Measurements from ENCODE around the gene ASH1L.
"Not testable (repeated sequence)": the region's sequence is repeated elsewhere in the genome, so short reads cannot be mapped to it uniquely, and the experiment has no call there.

The ASH1L gene

DNA sequence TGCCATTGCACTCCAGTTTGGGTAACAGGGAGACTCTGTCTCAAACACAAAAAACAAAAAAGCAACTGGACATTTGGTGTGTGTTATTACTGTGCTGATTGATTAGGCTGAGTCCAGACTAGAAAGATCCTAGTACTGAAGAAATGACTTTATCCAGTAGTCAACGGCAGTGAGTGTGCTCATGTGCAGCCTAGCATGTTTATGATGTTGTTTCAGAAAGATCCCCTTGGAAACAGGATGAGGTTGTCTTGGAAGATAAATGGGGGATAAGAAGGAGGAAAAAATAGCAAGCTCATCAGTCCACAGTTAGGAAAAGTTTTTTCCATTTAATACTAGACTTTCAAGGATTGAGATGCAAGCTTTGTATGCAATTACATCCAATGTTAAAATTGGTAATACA, 227.6 kb downstream of the ASH1L start:
- no peak overlapping the region for H3K4me3 ChIP-seq (ENCODE audit: low read depth, low read length)
- TF ChIP-seq, protein P1, sequence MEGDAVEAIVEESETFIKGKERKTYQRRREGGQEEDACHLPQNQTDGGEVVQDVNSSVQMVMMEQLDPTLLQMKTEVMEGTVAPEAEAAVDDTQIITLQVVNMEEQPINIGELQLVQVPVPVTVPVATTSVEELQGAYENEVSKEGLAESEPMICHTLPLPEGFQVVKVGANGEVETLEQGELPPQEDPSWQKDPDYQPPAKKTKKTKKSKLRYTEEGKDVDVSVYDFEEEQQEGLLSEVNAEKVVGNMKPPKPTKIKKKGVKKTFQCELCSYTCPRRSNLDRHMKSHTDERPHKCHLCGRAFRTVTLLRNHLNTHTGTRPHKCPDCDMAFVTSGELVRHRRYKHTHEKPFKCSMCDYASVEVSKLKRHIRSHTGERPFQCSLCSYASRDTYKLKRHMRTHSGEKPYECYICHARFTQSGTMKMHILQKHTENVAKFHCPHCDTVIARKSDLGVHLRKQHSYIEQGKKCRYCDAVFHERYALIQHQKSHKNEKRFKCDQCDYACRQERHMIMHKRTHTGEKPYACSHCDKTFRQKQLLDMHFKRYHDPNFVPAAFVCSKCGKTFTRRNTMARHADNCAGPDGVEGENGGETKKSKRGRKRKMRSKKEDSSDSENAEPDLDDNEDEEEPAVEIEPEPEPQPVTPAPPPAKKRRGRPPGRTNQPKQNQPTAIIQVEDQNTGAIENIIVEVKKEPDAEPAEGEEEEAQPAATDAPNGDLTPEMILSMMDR (IDR thresholded peaks at IDR 0.05; ENCODE audit: control insufficient read depth, extremely low read depth, insufficient read depth) = no peak
- DNase-seq (ENCODE audit: low read depth) = no peak

DNA sequence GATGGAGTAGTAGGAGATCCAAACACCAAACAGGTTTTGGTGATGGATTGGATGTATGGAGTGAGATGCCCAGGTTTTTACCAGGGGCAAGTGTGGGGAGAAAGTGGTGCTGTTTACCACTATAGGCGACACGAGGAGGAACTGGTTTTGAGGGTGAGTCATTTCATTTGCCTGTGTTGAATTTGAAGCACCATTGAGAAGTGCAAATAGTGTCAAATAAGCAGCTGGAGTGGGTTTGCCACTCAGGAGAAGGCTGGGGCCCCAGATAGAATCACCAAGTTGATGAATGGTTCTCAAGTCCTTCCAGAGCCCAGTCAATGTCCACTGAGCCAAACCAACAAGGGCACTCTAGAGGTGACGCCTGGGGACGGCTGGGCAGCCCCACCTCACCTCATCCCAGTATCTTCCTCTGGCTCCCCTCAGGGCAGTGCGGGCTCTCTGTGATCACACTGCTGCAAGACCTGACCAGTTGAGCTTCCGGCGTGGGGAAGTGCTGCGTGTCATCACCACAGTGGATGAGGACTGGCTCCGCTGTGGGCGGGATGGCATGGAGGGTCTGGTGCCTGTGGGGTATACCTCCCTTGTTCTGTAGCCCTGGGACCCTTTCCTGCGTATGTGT, 232.5 kb downstream of the ASH1L start:
- TF ChIP-seq, protein P1 (IDR thresholded peaks at IDR 0.05; ENCODE audit: control insufficient read depth, extremely low read depth, insufficient read depth) = no peak
- no peak overlapping the region for H3K4me3 ChIP-seq (ENCODE audit: low read depth, low read length)
- DNase-seq (ENCODE audit: low read depth) = no peak

DNA sequence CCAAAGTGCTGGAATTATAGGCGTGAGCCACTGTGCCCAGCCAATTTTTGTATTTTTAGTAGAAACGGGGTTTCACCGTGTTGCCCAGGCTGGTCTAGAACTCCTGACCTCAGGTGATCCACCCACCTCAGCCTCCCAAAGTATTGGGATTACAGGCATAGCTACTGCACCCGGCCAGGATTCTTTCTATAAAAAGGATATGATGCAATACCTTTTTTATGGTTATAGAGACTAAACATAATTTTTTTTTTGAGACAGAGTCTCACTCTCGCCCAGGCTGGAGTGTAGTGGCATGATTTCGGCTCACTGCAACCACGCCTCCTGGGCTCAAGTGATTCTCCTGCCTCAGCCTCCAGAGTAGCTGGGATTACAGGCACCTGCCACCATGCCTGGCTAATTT, 233.7 kb downstream of the ASH1L start:
- not testable (repeated sequence) for DNase-seq (ENCODE audit: low read depth); H3K4me3 ChIP-seq (ENCODE audit: low read depth, low read length)

DNA sequence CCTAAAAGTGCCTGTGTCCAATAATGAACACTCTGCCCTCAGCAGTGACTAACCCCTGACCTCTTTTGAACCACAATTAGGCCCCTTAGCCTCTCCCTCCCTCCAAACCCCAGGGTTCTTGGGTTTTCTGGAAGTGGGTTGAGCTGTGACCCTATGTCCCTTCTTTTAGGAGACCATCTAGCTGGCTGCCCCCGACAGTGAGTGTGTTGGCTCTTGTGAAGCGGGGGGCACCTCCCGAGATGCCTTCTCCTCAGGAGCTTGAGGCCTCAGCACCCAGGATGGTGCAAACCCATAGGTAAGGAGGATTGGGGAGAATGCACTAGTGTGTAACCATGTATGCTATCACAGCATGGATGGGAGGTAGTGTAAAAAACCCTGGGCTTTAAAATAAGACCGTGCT, 234.6 kb downstream of the ASH1L start:
- DNase-seq (ENCODE audit: low read depth) = no peak
- no peak overlapping the region for H3K4me3 ChIP-seq (ENCODE audit: low read depth, low read length)
- TF ChIP-seq, protein P1 (IDR thresholded peaks at IDR 0.05; ENCODE audit: control insufficient read depth, extremely low read depth, insufficient read depth) = no peak

DNA sequence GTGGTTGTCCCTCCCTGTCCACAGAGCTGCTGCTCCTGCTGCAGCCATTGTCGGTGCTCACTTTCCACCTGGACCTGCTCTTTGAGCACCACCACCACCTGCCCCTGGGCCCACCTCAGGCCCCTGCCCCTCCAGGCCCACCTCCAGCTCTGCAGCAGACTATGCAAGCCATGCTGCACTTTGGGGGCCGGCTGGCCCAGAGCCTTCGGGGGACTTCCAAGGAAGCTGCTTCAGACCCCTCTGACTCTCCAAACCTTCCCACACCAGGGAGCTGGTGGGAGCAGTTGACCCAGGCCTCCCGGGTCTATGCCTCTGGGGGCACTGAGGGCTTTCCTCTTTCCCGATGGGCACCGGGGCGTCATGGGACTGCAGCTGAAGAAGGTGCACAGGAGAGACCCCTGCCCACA, 236.0 kb downstream of the ASH1L start:
- DNase-seq (ENCODE audit: low read depth) = no peak

DNA sequence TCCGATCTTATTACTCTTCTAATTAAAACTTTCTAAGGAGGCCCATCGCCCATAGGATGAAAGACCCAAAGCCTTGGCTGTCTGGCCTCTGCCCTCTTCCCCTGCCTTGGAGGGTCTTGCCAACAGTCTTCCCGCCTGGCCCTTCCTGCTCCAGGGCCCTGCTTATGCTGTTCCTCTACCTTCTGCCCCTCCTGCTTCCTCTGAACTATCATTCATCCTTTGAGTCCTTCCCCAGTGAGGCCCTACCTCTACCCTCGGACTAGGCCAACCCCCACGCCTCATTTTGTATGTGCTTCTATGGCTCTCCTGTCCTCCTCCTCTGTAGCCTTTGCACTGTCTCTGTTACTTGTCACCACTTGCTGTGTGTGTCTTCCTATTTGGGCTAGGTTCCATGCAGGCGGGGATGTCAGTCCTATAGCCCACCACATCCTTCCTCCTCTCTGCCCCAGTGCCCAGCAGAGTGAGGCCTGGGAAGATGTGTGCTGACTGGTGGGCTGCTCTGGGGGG, 236.5 kb downstream of the ASH1L start:
- no peak for DNase-seq (ENCODE audit: low read depth)
- TF ChIP-seq, protein P1 (IDR thresholded peaks at IDR 0.05; ENCODE audit: control insufficient read depth, extremely low read depth, insufficient read depth) = no peak
- H3K4me3 ChIP-seq (ENCODE audit: low read depth, low read length) = no peak overlapping the region

More for the DNA sequence above, 236.0 kb downstream of the ASH1L start:
- H3K4me3 ChIP-seq (ENCODE audit: low read depth, low read length) = no peak overlapping the region
- TF ChIP-seq, protein P1 (IDR thresholded peaks at IDR 0.05; ENCODE audit: control insufficient read depth, extremely low read depth, insufficient read depth) = no peak

DNA sequence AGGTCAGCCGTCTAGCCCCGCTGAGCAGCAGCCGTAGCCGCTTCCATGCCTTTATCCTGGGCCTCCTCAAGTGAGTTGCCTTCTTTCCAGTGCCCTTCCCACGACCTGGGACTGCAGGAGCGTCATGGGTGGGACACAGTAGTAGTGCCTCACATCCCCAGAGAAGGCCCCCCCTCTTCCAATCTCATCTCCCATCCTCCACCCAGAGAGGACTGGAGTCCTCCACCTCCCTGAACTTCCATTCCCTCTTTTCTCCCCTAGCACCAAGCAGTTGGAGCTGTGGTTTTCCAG, 237.1 kb downstream of the ASH1L start:
- no peak for DNase-seq (ENCODE audit: low read depth)
- H3K4me3 ChIP-seq (ENCODE audit: low read depth, low read length) = peak overlapping the region; percentile 95

More for the DNA sequence above, 237.1 kb downstream of the ASH1L start:
- TF ChIP-seq, protein P1 (IDR thresholded peaks at IDR 0.05; ENCODE audit: control insufficient read depth, extremely low read depth, insufficient read depth) = no peak

All from LNCaP clone FGC (cell line).